Left lung (tissue), 10 donors: ENCODE measurements around the gene CCNYL1. TPM values are rescaled to one million over a fixed set of nuclear protein-coding genes. Genes with fewer than 3 reads are reported as not detected.

Experiments used
- ATAC-seq: fragments of 200-7000 bp; cut with Tn5 transposase; one replicate; pipeline ENCODE4 v1.9.1; 2020; ENCODE audit warnings: moderate library complexity
- DNase-seq, 4 donors: peaks; one replicate each; pipeline ENCODE4 v3.0.0-alpha.2; 2013 to 2020
- H3K27ac ChIP-seq, 2 donors: fragments of 200-600 bp; sonication (generic) in 1 of 2; one replicate each; pipeline versions ENCODE4 v1.5.0 to v1.8.0; 2020 to 2021
- H3K27me3 ChIP-seq, 2 donors: fragments of 200-600 bp; sonication (generic) in 1 of 2; one replicate each; pipeline versions ENCODE4 v1.5.0 to v1.8.0; 2020 to 2021
- H3K36me3 ChIP-seq, 2 donors: fragments of 200-600 bp; sonication (generic) in 1 of 2; one replicate each; pipeline versions ENCODE4 v1.5.0 to v1.8.0; 2020 to 2021
- H3K4me1 ChIP-seq, 2 donors: fragments of 200-600 bp; one replicate each; pipeline ENCODE4 v1.8.0; 2021
- H3K4me3 ChIP-seq, 2 donors: fragments of 200-600 bp; sonication (generic) in 1 of 2; one replicate each; pipeline versions ENCODE4 v1.5.0 to v1.8.0; 2020 to 2021; ENCODE audit warnings: mild to moderate bottlenecking in 1 of 2
- H3K9me3 ChIP-seq, 2 donors: fragments of 200-600 bp; sonication (generic) in 1 of 2; one replicate each; pipeline versions ENCODE4 v1.5.0 to v1.8.0; 2020 to 2021
- CTCF ChIP-seq, 2 donors: fragments of 200-600 bp; sonication (generic) in 1 of 2; IDR thresholded peaks; one replicate each; pipeline versions ENCODE4 v1.5.0 to v1.8.0; 2021; ENCODE audit warnings: antibody characterized with exemption in 2 of 2
- intact Hi-C, 2 donors: fragments of 100-400 bp; cut with DNase I; formaldehyde crosslinking; loops; one replicate each; pipeline versions ENCODE4 v1.11.2 to v1.14.2; 2022
- polyA plus RNA-seq, 6 donors: library from polyadenylated mRNA; unstranded; fragments of 120-200 nt; gene quantifications; one replicate each; pipeline ENCODE4 v1.2.1, GENCODE V29; 2013; ENCODE audit not compliant: insufficient read length in 6 of 6
- total RNA-seq, 2 donors: library from RNA; stranded (reverse); fragmentation: NEBNext Ultra II Directional; extraction: Animal tissue kit (Norgen Biotek cat#: 25700); gene quantifications; one replicate each; pipeline ENCODE4 v1.2.1, GENCODE V29; 2021
- donor health status: DM: no; HTN: yes; CAD: no.
- donor health status: DM: no; HTN: no; CAD: no.

CCNYL1 gene
- total and polyA plus RNA-seq, 8 donors, result 18.8 to 33.2 (median 24.2) TPM

DNA sequence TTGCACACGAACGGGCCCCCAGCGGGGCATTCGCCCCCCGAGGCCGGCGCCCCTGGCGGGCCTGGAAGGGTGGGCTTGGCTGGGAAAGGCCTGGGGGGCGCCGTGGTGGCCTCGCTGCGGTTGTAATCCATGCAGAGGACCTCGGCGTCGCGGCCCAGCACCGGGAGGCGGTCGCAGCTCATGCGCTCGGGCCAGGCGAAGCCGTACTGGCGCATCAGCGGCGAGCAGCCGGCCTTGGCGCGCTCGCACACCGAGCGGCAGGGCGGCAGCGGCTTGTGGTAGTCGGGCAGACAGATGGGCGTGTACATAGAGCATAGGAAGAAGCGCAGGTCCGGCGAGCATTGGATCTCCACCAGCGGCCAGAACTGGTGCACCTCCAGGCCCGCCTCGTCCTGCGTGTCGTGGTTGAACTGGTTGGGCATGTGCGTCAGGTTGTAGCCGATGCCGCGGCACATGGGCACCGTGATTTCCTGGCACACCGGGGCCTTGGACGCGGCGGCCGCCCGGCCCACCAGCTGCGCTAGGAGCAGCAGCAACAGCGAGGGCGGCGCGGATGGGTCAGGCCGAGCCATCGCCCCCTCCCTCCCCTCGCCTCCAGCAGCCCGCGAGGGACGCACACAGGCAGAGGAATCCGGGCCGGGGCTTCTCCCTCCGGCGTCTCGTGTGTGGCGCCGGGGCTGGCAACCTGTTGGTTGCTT, 56.9 kb downstream of the CCNYL1 start:
- peak; percentile 3 for ATAC-seq
- Histone ChIP-seq H3K27ac (peak overlapping the region; percentile 82 to 85), H3K4me1 (peaks cover 4 to 70% of the 10 kb centered on the region in 2 donors), H3K36me3 (peaks cover 0 to 32% of the 10 kb centered on the region in 2 donors), H3K9me3 (no peaks in the 10 kb centered on the region), H3K27me3 (peaks cover 0 to 10% of the 10 kb centered on the region in 2 donors), H3K4me3 (peak overlapping the region; percentile 62 to 79)
- TF ChIP-seq CTCF (IDR thresholded peaks at IDR 0.05), result no peak
- intact Hi-C loops, result loop anchor here in 1 of 2 donors (10.0 kb wide), 2 partner anchors 206 to 266 kb away; no protein-coding TSS in a partner anchor
- DNase-seq, result peak in 2 of 4 donors; percentile 54 to 87

DNA sequence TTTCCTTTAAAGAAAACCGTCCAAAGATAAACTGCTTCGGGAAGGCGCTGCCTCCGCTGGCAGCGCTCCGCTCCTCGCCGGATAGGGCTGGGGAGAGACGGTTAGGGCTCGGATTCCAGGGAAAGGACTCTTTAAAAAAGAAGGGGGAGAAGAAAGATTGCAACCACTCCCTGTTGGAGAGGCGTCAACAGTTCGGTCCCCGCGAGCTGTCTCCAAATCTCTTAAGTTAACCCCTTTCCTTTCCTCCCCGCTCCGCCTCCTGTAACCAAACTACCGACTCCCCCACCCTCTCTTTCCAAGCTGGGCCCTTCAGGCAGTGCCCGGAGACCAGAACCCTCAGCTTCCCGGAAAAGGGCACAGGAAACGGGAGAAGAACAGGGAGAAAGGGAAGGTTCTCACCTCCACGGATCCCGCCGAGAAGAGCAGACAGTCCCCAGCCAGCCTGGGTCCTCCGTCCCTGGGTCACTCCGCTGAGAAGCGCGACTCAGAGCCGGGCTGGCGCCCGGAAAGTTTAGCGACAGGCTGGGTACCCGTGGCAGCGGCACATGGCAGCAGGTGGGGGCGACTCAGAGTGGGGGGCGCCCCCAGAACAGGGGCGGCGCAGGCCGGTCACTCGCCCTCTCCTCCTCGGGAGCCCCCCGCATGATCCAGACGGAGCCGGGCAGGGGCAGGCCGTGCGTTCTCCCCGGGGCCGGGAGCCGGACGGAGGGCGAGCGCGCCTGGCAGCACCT, 57.6 kb downstream of the CCNYL1 start:
- intact Hi-C loops, result loop anchor here in 1 of 2 donors (10.0 kb wide), 2 partner anchors 206 to 266 kb away; no protein-coding TSS in a partner anchor
- peak overlapping the region; percentile 82 to 85 for H3K27ac ChIP-seq
- peak overlapping the region; percentile 62 to 79 for H3K4me3 ChIP-seq
- no peaks in the 10 kb centered on the region for H3K9me3 ChIP-seq
- peak; percentile 1 for ATAC-seq
- peaks cover 0 to 26% of the 10 kb centered on the region in 2 donors for H3K36me3 ChIP-seq
- peaks cover 0 to 10% of the 10 kb centered on the region in 2 donors for H3K27me3 ChIP-seq
- peak in 1 of 4 donors; percentile 47 for DNase-seq
- H3K4me1 ChIP-seq, result peaks cover 4 to 64% of the 10 kb centered on the region in 2 donors
- no peak for TF ChIP-seq CTCF (IDR thresholded peaks at IDR 0.05)

DNA sequence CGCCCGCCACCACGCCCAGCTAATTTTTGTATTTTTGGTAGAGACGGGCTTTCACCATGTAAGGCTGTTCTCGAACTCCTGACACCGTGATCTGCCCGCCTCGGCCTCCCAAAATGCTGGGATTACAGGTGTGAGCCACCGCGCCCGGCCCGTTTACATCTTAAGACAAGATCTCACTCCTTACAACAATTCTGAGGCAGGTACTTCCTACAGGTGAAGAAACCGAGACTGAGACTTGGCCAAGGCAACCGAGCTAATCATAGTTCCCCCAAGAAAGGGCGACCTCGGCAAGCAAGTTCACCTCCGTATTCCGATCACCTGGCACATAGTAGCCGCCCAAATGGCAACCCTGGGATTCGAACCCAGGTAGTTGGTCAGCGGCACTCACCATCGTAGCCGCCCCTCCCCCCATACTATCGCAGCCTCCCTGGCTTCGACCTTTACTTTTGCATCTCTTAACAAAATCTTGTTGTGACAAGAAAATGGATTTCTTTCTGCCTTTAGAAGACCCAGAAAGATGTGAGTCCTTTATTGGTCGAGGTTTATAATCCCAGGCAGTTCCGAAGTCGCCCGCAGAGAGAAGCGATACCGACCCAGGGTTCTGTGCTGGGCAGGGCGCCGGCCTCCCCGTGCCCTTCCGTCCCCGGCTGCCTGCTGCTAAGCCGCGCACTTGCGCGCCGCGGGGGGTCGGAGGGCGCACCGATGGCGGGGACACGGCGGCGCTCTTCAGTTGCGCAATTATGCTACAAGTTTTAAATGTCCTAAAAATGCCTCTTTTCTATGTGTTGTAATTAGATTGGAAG, 59.4 kb downstream of the CCNYL1 start:
- ATAC-seq, result no peak
- peak in 3 of 4 donors; percentile 20 to 84 (median 41) for DNase-seq
- H3K9me3 ChIP-seq, result no peaks in the 10 kb centered on the region

GRCh38 chr2:207771421-207771820, 60.0 kb downstream of the CCNYL1 start:
- Histone ChIP-seq H3K4me1 (peaks cover 4 to 48% of the 10 kb centered on the region in 2 donors), H3K4me3 (peak overlapping the region in 1 of 2 donors; percentile 79), H3K27ac (no peak overlapping the region), H3K9me3 (no peaks in the 10 kb centered on the region), H3K36me3 (peaks cover 0 to 15% of the 10 kb centered on the region in 2 donors), H3K27me3 (peaks cover 0 to 10% of the 10 kb centered on the region in 2 donors)
- TF ChIP-seq CTCF (IDR thresholded peaks at IDR 0.05), result no peak
- ATAC-seq (no peak), DNase-seq (no peak)
- intact Hi-C loops, result no loop called here

More for the DNA sequence above, 59.4 kb downstream of the CCNYL1 start:
- H3K4me3 ChIP-seq, result peak overlapping the region; percentile 62 to 79
- intact Hi-C loops, result no loop called here
- peaks cover 0 to 16% of the 10 kb centered on the region in 2 donors for H3K36me3 ChIP-seq
- TF ChIP-seq CTCF (IDR thresholded peaks at IDR 0.05), result no peak
- peaks cover 0 to 10% of the 10 kb centered on the region in 2 donors for H3K27me3 ChIP-seq
- H3K4me1 ChIP-seq, result peaks cover 4 to 49% of the 10 kb centered on the region in 2 donors
- H3K27ac ChIP-seq, result peak overlapping the region; percentile 65 to 82
